GM19463 (cell line): ENCODE results near the gene FGD5.
"Not testable (repeated sequence)": the region's sequence is repeated elsewhere in the genome, so short reads cannot be mapped to it uniquely, and the experiment has no call there.

Experiments
- ATAC-seq: cut with Tn5 transposase; IDR thresholded peaks from one replicate; pipeline ENCODE4 v1.9.1; 2021; ENCODE audit warnings: mild to moderate bottlenecking, moderate library complexity; ENCODE audit not compliant: unreplicated experiment

The FGD5 gene

DNA sequence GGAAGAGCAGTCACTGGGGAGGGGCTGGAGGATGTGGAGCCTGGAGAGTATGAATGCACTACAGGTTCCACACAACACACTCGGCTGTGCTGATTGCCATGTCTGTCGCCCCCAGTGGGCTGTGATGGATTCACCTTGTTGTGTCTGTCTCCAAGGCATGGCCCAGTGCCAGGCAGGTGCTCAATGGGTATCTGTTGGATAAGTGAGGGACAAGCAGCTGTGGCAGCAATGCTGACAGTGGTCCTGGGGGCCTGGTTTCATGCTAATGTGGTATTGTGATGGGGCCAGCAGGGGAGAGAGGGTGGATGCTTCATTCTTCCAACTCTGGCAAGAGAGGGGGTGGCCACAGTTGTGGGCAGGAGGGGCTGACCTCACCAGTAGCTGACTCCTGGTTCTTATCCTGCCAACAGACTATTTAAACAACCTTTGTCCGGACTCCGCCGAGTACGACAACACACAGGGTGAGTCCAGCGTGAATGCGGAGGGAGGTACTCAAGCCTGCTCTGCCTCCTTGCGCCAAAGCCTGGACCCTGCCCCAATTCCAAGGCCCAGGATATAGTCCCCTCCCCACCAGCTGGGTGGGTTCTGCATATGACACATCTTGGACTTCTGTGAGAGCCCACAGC, 81.3 kb downstream of the FGD5 start:
- no peak for ATAC-seq

DNA sequence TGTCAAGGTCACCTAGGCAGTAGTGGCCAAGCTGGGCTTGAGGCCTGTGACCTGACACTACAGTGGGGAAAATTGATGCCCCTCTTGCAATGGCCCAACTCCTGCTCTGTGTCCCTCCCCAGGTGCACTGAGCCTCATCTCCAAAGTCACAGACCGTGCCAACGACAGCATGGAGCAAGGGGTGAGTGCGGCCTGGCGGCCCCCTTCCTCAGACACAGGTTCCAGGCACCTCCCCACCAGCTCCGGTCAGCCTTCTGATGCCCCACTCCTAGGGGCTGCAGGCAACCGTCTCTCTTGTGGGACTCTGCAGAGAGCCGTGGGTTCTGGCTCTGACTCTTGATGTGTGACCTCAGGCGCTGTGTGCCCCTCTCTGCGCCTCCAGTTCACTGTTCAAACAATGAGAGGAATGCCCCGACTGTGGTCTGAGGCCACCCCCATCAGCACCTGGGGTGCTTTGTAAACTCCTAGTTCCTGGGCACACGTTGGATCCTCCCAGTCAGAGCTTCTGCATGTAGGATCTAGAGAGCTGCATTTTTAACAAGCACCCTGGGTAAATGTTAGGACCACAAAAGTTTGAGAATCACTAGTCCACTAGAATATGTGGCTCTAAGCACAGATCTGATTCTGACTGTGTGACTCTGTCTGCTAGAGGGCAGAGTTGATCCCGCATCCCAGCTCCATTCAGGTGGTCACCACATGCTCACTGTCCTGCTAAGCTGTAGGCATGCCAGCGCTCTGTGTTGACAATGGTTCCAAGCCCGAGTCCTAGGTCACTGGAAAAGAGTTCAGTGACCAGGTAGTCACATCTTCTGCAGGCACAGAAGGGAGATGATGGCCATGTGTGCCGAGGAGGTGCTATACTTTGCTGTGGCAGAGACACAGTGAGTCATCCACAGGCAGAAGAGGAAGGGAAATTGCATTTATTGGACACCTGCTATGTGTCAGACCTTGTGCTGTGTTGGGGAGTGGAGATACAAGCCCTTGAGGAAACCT, 82.4 kb downstream of the FGD5 start:
- no peak for ATAC-seq

DNA sequence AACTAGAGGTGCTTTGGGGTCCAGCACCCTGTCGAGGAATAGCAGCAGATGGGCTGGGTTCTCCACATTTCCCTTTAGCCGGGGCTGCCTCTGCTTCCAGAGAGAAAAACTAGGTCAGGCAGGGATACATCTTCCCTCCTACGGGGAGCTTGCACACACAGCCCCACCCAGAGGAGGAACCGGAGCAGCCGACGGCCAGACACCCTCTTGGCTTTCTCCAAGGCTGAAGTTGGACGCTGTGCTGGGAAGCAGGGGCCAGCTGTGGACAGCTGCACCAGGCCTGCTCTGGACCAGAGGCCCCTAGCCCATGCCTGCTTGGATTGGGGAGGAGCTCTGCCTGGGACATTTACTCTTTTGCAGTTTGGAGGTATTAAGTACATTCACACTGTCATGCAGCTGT, 84.0 kb downstream of the FGD5 start:
- ATAC-seq = no peak

DNA sequence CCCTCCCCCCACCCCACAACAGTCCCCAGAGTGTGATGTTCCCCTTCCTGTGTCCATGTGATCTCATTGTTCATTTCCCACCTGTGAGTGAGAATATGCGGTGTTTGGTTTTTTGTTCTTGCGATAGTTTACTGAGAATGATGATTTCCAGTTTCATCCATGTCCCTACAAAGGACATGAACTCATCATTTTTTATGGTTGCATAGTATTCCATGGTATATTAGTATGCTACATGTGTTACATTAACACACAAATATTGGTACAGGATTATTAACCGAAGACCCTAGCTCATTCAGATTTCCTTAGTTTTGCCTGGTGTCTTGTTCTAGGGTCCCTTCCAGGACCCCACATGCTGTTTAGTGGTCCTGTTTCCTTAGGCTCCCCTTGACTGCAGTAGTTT, 84.7 kb downstream of the FGD5 start:
- ATAC-seq = not testable (repeated sequence)

DNA sequence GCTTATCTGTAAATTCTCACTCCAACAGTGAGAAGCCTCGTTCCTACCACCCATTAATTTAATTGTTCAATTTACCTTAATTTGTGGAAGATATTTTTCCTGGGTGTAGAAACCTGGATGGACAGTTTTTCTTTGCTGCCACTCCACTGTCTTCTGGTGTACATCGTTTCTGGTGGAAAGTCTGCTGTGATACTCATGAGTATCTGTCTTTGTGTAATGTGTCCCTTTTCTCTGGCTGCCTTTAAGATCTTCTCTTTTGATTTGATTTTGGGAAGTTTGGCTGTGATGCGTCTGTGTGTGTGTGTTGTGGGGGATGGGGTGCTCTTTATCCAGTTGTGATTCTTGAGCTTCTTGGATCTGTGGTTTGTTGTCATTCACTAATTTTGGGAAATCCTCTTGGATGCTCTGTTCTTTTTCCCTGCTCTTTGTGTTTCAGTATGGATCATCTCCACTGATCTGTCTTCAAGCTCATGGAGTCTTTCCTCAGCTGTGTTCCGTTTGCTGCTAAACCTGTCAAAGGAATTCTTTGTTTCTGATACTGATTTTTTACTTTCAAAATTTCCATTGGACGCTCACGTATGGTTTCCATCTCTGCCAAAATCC, 86.4 kb downstream of the FGD5 start:
- ATAC-seq = no peak

DNA sequence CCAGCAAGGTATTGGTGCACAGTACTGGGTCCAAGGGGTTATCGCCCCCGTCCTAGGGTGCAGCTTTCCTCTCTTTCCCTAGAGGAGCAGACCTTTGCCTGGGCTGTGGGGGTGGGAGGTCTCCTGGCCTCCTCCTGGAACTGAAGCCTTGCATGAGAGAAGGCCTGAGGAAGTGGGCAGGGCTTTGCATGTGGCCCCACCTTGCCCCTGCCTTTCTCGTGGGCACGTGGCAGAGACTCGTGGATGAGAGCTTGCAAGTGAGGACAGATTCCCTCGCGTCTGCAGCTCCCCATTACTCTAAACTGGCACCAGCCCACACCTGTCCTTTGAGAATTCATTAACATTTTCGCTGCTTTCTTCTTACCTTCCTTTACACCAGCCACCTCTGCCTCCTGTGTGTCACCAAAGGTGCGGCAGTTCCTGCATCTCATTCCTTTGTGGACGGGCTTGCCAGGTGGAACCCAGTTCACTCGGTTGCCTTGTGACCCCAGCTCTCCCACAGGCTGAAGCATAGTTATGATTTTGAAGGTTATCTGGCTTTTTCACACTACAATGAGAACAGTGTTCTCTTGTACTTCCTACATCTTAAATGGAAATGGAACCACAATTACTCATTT, 87.7 kb downstream of the FGD5 start:
- no peak for ATAC-seq

DNA sequence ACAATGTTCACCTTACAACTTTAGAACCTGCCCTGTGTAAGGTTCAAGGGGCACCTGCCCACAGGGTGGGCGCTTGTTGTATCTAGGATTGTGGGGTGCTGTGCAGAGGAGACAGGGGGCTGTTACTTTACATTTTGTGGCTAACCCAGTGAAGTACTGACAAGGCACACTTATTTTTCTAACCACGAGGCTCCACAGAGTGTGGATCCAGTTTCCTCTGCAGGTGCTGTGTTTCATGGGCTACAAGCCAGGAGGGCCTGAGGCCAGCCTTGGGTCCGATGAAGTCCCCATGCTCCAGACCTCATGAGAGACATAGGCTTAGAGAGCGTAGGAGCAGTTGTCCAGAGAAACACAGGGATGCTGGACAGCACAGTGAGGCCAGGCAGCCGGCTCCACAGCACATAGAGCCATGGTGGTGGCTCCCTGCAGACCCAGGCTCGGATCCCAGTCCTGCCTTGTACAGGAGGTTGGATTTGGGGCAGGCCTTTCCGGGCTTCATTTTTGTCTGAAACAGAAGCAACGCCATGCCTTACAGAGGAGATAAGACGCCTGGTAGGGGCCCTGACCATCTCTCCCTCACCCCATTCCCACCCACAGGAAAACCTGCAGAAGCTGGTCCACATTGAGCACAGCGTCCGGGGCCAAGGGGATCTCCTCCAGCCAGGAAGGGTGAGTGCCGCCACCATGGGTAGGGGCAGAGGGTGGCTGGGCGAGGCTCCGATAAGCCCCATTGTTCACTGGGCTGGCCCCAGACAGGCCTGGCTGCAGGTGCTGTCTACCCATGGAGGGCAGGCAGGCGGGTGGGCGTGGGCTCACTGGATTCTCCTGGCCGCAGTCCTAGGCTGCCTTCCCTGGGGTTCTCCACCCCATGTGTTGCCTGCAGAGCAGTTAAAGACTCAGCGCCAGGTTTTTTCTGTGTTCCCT, 88.5 kb downstream of the FGD5 start:
- ATAC-seq = no peak

DNA sequence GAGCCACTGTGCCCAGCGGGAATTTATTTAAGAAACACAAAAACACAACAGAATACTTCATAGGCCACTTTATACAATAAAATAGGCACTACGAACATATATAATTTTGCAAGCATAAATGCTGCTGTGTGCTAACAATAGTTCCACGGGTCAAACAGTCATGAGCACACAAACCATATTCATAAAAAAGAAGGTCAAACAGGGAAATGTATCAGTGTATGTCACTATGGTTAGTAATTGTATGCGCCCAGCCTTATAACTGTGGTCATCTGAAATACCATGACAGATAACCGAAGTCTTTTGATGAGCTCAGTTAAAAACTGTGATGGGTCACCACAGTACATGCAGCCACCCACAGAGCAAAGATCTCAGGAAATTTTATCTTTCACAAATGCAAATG, 90.5 kb downstream of the FGD5 start:
- ATAC-seq = no peak

DNA sequence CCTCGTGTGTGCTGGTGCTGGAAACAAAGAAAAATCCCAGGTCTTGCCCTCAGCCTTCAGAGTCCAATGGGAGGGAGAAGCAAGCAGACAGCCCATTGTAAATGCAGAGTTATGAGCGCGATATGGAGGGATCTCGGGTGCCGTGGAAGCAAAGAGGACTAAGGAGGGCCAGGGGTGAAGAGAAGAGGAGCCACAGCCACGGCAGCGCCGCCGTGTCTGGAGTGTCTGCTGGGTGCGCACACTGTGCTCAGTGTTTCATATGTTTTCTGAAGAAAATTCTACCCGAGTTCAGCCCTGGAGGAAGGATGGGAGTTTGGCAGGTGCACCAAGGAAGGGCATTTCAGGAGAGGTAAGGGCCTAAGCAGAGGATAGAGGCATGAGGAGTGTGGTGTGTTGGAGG, 92.9 kb downstream of the FGD5 start:
- no peak for ATAC-seq

DNA sequence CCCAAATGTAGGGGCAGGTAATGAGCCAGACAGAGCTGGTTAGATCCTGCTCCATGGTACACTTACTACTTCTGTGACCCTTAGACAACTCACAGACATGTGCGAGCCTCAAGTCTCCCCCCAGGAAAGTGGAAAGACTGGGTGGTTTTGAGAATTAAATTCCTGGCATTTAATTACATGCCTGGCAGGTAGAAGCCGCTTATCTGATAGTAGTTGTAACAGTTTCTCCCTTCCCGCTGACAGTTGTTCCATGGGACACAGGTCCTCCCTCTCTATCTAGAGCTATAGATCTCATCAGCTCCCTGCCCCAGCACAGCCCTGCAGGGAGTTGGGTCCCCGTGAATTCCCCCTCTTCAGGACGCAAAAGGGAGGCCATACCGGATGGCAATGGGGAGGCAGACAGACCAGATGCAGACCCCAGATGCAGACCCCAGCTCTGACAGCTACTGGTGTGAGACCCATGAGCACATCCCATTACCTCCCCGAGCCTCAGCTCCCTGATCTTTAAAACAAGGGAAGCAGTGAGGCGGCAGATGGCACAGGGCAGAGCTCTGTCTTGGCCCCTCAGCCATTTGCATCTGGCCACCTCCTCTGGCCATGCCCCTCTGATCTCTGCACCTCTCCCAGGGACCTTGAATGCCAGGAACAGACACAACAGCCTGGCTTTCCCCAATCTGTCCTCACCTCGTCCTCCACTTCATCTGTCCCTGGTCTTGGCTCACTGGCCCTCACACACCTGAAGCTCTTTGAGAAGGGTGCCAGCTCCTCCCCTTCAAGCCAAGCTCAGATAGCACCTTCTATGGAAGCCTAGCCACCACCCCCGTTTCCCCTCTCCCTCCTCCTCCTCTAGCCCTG, 94.5 kb downstream of the FGD5 start:
- ATAC-seq = no peak

DNA sequence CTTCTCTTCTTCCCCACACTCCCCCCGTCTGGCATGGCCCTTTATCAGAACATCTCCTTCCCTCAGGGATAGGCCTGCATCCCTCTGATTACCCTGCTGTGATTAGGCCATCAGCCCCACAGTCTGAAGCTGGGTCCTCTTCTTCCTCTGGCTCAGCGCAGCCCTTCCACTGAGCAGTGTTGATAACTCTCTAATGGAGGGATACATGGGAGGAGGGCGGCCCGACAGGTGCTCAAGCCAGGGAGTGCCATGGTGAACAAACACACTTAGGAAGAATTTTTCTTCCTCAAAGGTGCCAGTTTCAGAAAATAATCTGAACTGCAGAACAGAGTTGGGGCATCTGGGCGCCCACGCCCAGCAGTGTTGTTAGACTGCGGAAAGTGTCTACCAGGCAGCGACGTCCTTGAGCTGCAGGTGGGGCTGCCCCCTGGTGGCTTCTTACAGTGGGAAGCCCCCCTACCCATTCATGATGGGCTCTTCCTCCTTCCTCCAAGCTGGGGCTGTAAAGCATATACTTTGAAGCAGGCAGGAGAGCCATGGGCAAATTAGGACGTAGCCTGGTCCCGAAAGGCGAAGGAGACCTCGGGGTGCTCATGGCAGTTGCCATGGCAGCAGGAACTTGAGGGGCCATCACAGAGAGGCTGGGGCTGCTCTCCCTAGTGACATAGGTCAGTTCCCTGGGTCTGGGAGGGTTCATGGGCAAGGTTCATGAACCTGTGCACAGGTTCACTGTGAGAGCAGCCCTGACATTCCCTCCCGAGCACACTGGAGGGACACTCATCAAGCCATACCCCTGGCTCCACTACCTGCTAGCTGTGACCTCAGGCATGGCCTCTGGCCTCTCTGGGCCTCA, 95.4 kb downstream of the FGD5 start:
- ATAC-seq = no peak

DNA sequence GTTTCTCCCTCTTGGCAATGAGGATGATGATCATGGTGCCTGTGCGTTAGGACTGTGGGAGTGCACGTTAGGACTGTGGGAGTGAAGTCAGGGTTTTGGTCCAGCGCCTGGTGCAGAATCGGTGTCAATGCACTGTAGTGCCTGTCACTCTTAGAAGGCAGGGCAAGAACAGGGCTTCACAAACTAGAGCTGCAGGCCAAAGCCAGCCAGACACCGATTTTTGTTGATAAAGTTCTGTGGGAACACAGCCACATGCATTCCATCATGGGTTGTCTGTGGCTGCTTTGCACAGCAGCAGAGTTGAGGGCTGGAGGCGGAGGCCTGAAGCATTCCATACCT, 96.0 kb downstream of the FGD5 start:
- no peak for ATAC-seq

DNA sequence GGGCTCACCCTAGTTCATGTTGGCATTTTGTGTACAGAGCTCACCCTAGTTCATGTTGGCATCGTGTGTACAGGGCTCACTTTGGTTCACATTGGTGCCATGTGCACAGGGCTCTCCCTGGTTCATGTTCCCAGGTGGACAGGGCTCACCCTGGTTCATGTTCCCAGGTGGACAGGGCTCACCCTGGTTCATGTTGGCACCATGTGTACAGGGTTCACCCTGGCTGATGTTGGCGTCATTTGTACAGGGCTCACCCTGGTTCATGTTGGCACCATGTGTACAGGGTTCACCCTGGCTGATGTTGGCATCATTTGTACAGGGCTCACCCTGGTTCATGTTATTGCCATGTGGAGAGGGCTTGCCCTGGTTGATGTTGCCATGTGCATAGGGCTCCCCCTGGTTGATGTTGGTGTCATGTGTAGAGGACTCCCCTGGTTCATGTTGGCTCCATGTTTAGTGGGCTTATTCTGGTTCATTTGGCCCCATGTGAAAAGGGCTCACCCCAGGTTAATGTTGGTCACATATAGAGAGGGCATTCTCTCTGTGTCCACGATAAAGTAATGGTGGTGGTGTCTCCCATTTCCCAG, 97.0 kb downstream of the FGD5 start:
- ATAC-seq = no peak

DNA sequence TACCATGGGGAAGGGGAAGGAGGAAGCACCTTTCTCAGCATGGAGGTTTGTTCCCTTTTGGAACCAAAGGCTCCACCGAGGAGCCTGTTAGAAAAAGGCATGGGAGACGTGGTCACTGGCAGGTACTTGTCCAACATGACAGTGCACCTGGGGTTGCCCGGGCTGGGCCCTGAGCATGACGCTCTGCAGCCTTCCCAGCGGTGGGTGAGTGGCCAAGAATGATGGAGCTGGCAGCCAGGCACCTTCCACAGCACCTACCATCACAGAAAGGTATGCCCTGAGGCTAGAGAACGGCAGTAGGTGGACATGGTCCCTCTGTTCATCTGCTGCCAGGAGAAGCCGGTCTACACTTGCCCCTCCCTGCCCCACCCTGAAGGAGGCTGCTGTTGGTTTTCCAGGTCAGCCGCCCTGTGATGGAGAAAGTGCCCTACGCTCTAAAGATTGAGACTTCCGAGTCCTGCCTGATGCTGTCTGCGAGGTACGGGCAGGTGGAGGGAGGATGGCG, 99.6 kb downstream of the FGD5 start:
- ATAC-seq = no peak

DNA sequence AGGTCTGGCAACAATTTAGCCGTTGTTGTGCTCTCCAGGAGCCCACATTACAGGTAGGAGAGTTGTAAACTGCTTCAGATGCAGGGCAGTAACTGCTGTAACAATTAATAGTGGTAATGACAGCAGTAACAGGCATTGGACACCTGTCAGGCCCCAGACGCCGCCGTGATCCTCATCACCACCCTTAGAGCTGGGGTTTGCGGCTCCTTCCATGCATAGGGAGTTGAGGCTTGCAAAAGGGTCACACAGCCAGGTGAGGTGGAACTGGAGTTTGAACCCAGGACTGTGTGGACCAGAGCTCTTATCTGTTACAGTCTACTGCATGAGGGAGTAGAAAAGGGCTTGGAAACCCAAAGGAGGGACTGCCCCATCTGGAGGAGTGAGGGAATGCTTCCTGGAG, 101.8 kb downstream of the FGD5 start:
- no peak for ATAC-seq

DNA sequence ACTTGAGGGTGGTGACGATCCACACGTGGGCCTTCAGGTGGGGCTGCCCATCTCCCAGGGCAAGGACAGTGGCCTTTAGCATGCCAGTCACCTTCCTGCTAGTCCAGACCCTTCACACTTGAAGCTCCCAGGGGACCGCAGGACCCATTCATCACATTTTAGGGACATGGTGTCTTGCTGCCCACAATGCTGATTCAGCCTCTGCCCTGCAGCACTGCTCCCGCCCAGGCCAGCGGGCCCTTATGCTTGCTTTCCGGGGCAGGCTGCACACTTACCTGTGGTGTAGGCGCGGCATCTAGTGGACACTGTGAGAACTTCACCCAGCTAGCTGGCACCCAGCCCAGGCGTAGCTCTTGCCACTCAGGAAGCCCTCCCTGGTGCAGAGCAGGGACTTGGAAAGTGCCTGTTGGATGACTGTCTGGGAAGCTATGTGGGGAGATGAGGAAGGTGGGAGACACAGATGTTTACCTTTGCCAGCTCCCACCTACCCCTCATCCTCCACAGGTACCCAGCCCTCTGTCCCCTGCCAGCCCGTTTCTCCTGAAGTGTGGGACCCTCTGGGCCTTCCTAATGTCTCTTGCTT, 102.4 kb downstream of the FGD5 start:
- ATAC-seq = no peak

DNA sequence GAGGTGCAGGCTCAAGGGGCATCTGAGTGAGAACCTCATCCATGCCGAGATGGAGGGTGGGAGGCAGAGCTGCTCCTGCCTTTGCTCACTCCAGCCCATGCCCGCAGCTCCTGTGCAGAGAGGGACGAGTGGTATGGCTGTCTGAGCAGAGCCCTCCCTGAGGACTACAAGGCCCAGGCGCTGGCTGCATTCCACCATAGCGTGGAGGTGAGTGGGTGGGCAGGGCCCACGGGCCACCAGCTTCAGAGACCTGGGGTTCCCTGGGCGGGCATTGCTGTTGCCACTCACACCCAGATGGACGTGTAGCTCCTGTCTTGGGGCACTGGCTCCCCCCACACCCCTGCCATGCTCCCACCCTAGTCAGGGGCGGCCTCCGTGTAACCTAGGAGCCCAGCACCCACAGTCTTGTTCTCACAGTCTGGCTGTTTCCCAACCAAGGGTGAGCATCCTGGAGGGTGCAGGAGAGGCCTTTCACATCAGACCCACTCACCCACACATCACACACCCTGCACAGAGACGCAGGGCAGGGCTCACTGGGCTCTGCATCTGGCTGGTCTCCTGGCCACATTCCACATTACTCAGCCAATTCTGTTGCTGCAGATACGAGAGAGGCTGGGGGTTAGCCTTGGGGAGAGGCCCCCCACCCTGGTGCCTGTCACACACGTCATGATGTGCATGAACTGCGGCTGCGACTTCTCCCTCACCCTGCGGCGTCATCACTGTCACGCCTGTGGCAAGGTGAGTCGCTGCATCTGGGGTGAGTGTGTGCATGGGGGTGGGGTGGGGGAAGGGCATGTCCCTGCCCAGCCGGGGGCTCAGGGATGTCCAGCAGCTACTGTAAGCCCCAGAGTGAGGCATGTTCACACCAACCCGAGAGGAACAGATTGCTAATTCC, 103.3 kb downstream of the FGD5 start:
- no peak for ATAC-seq
